ENCODE results near the gene ASMT.

DNA sequence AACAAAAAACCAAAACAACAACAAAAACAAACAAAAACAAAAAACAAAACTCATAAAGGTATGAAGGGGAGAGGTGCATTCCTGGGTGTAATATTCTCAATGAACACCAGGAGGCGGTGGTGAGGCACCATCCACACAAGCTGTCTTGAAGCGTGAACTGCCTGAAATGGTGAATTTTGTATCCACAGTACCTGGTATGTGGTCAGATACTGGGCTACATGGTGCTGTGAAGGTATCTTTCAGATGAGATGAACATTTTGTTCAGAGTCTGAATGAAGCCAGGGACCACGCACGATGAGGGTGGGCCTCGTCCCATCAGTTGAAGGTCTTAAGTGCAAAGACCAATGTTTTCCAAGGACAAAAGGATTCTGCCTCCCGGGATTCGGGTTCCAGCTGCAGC lies 58.5 kb downstream of the ASMT start:
- no peak for TF ChIP-seq POLR2A (IDR thresholded peaks at IDR 0.05)
- TF ChIP-seq, protein P1, sequence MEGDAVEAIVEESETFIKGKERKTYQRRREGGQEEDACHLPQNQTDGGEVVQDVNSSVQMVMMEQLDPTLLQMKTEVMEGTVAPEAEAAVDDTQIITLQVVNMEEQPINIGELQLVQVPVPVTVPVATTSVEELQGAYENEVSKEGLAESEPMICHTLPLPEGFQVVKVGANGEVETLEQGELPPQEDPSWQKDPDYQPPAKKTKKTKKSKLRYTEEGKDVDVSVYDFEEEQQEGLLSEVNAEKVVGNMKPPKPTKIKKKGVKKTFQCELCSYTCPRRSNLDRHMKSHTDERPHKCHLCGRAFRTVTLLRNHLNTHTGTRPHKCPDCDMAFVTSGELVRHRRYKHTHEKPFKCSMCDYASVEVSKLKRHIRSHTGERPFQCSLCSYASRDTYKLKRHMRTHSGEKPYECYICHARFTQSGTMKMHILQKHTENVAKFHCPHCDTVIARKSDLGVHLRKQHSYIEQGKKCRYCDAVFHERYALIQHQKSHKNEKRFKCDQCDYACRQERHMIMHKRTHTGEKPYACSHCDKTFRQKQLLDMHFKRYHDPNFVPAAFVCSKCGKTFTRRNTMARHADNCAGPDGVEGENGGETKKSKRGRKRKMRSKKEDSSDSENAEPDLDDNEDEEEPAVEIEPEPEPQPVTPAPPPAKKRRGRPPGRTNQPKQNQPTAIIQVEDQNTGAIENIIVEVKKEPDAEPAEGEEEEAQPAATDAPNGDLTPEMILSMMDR (IDR thresholded peaks at IDR 0.05) = peak; percentile 54 to 83 (median 71)
- no peak for TF ChIP-seq POLR2AphosphoS5 (IDR thresholded peaks at IDR 0.05)
- TF ChIP-seq EP300 (IDR thresholded peaks at IDR 0.05; ENCODE audit: low read depth) = no peak

Data from transverse colon (tissue), 4 donors.